Activated CD4-positive, alpha-beta memory T cell treated with anti-CD3 and anti-CD28 coated beads, Interleukin-2, amount 10 ng/mL, durations not matched to agents 7 days and 5 days (primary cell): ENCODE results near the gene CAMK2B. TPM values are rescaled to one million over a fixed set of nuclear protein-coding genes. Genes with fewer than 3 reads are reported as not detected.
"Not testable (repeated sequence)": the region's sequence is repeated elsewhere in the genome, so short reads cannot be mapped to it uniquely, and the experiment has no call there.

ENCODE experiments used
- CTCF ChIA-PET: fragments of 350-600 bp; sonication (Branson Sonifier 250); formaldehyde crosslinking; loops from one replicate; lab custom pipeline; 2021; ENCODE audit warnings: antibody characterized with exemption, inconsistent platforms; lab: Charles Lee
- POLR2A ChIA-PET: fragments of 350-600 bp; sonication (Branson Sonifier 250); formaldehyde crosslinking; loops from one replicate; lab custom pipeline; 2021; ENCODE audit warnings: antibody characterized with exemption; lab: Charles Lee
- DNase-seq: peaks from one replicate; pipeline ENCODE4 v3.0.0-alpha.2; 2020
- H3K27ac Mint-ChIP-seq: one replicate; pipeline ENCODE4 v1.8.0; 2021; ENCODE audit warnings: mild to moderate bottlenecking, mixed read lengths
- H3K27me3 Mint-ChIP-seq: one replicate; pipeline ENCODE4 v1.8.0; 2021; ENCODE audit warnings: mixed read lengths
- H3K36me3 Mint-ChIP-seq: one replicate; pipeline ENCODE4 v1.8.0; 2021; ENCODE audit warnings: low read depth, mixed read lengths
- H3K4me1 Mint-ChIP-seq: one replicate; pipeline ENCODE4 v1.8.0; 2021; ENCODE audit warnings: mixed read lengths
- H3K4me3 Mint-ChIP-seq: one replicate; pipeline ENCODE4 v1.8.0; 2021; ENCODE audit warnings: mild to moderate bottlenecking, mixed read lengths
- H3K9me3 Mint-ChIP-seq: one replicate; pipeline ENCODE4 v1.8.0; 2021; ENCODE audit warnings: mixed read lengths
- total RNA-seq, 2 experiments: library from RNA; stranded (reverse); gene quantifications; one replicate each; pipeline ENCODE4 v1.2.3, GENCODE V29; 2021

The CAMK2B gene
- total RNA-seq, 2 experiments from 2014 or later = 0.10 TPM; not detected in 1

- DNase-seq = no peak
- ChIA-PET POLR2A (no interaction called here), CTCF (no interaction called here)
- Mint-ChIP-seq H3K27me3 (peaks cover 22% of the 10 kb centered on the region), H3K9me3 (peaks cover 6% of the 10 kb centered on the region), H3K36me3 (no peaks in the 10 kb centered on the region), H3K4me3 (no peak overlapping the region), H3K27ac (no peak overlapping the region), H3K4me1 (no peaks in the 10 kb centered on the region)
Observed at GRCh38 chr7:44177570-44178131, 147.7 kb downstream of the CAMK2B start.

- DNase-seq = no peak
- Mint-ChIP-seq H3K4me1 (no peaks in the 10 kb centered on the region), H3K9me3 (no peaks in the 10 kb centered on the region), H3K27ac (no peak overlapping the region), H3K4me3 (no peak overlapping the region), H3K27me3 (peaks cover 27% of the 10 kb centered on the region), H3K36me3 (no peaks in the 10 kb centered on the region)
- ChIA-PET CTCF (no interaction called here), POLR2A (no interaction called here)
Observed at GRCh38 chr7:44176486-44176885, 148.9 kb downstream of the CAMK2B start.

GRCh38 chr7:44175730-44176129, 149.7 kb downstream of the CAMK2B start:
- no peaks in the 10 kb centered on the region for H3K36me3 Mint-ChIP-seq
- H3K4me1 Mint-ChIP-seq = no peaks in the 10 kb centered on the region
- no peak overlapping the region for H3K4me3 Mint-ChIP-seq
- ChIA-PET CTCF (no interaction called here), POLR2A (no interaction called here)
- no peak overlapping the region for H3K27ac Mint-ChIP-seq
- peaks cover 24% of the 10 kb centered on the region for H3K27me3 Mint-ChIP-seq
- no peaks in the 10 kb centered on the region for H3K9me3 Mint-ChIP-seq
- DNase-seq = no peak

GRCh38 chr7:44174694-44174948, 150.8 kb downstream of the CAMK2B start:
- DNase-seq, H3K4me1 Mint-ChIP-seq, CTCF ChIA-PET, H3K9me3 Mint-ChIP-seq, POLR2A ChIA-PET, H3K36me3 Mint-ChIP-seq, H3K4me3 Mint-ChIP-seq, H3K27ac Mint-ChIP-seq: not testable (repeated sequence)
- H3K27me3 Mint-ChIP-seq = peaks cover 29% of the 10 kb centered on the region

- H3K27ac Mint-ChIP-seq = no peak overlapping the region
- H3K4me3 Mint-ChIP-seq = no peak overlapping the region
- H3K27me3 Mint-ChIP-seq = peaks cover 25% of the 10 kb centered on the region
- ChIA-PET CTCF (no interaction called here), POLR2A (no interaction called here)
- no peaks in the 10 kb centered on the region for H3K36me3 Mint-ChIP-seq
- no peaks in the 10 kb centered on the region for H3K9me3 Mint-ChIP-seq
- DNase-seq = no peak
- no peaks in the 10 kb centered on the region for H3K4me1 Mint-ChIP-seq
Observed at GRCh38 chr7:44173911-44174693, 151.3 kb downstream of the CAMK2B start.

GRCh38 chr7:44172803-44173424, 152.5 kb downstream of the CAMK2B start:
- DNase-seq = no peak
- Mint-ChIP-seq H3K27ac (no peak overlapping the region), H3K4me1 (peaks cover 4% of the 10 kb centered on the region), H3K36me3 (no peaks in the 10 kb centered on the region), H3K4me3 (no peak overlapping the region), H3K27me3 (peaks cover 25% of the 10 kb centered on the region), H3K9me3 (no peaks in the 10 kb centered on the region)
- ChIA-PET CTCF (no interaction called here), POLR2A (no interaction called here)

GRCh38 chr7:44172352-44172751, 153.0 kb downstream of the CAMK2B start:
- H3K27me3 Mint-ChIP-seq = peaks cover 27% of the 10 kb centered on the region
- peaks cover 10% of the 10 kb centered on the region for H3K4me1 Mint-ChIP-seq
- H3K4me3 Mint-ChIP-seq = no peak overlapping the region
- POLR2A ChIA-PET = no interaction called here
- CTCF ChIA-PET = no interaction called here
- no peaks in the 10 kb centered on the region for H3K9me3 Mint-ChIP-seq
- H3K27ac Mint-ChIP-seq = no peak overlapping the region
- DNase-seq = no peak
- no peaks in the 10 kb centered on the region for H3K36me3 Mint-ChIP-seq

GRCh38 chr7:44171901-44172300, 153.5 kb downstream of the CAMK2B start:
- H3K36me3 Mint-ChIP-seq, H3K9me3 Mint-ChIP-seq, POLR2A ChIA-PET, DNase-seq, CTCF ChIA-PET, H3K27ac Mint-ChIP-seq, H3K4me3 Mint-ChIP-seq: not testable (repeated sequence)
- Mint-ChIP-seq H3K27me3 (peaks cover 27% of the 10 kb centered on the region), H3K4me1 (peaks cover 10% of the 10 kb centered on the region)

- Mint-ChIP-seq H3K27me3 (peaks cover 25% of the 10 kb centered on the region), H3K36me3 (no peaks in the 10 kb centered on the region), H3K4me1 (peaks cover 10% of the 10 kb centered on the region), H3K27ac (no peak overlapping the region), H3K4me3 (no peak overlapping the region), H3K9me3 (no peaks in the 10 kb centered on the region)
- CTCF ChIA-PET = no interaction called here
- POLR2A ChIA-PET = no interaction called here
- no peak for DNase-seq
Observed at GRCh38 chr7:44167920-44168319, 157.5 kb downstream of the CAMK2B start.

Other genes with a start within 250 kb of the CAMK2B start
- 10 to 100 TPM; 29.4 to 30.7 TPM for gene POLM, start 243.1 kb downstream of the CAMK2B start, total RNA-seq
- under 1 TPM; 0.30 to 0.38 TPM for gene AEBP1, start 221.2 kb downstream of the CAMK2B start, total RNA-seq
- gene POLD2, start 202.0 kb downstream of the CAMK2B start, total RNA-seq = 10 to 100 TPM; 82.3 to 84.6 TPM
- not detected for gene MYL7, start 184.3 kb downstream of the CAMK2B start, total RNA-seq
- gene GCK, start 136.2 kb downstream of the CAMK2B start, total RNA-seq = not detected
- gene YKT6, start 124.6 kb downstream of the CAMK2B start, total RNA-seq = 10 to 100 TPM; 59.1 to 60.9 TPM
- gene NUDCD3, start 165.1 kb upstream of the CAMK2B start, total RNA-seq = 10 to 100 TPM; 91.0 to 97.5 TPM
- not detected for gene NPC1L1, start 215.7 kb upstream of the CAMK2B start, total RNA-seq
- 10 to 100 TPM; 59.0 to 59.6 TPM for gene DDX56, start 248.3 kb upstream of the CAMK2B start, total RNA-seq